Stimulated activated CD8-positive, alpha-beta memory T cell treated with anti-CD3 and anti-CD28 coated beads, Interleukin-15, amount 100 ng/mL, for 48 hours (primary cell): ENCODE measurements around the gene PIM3.
"Not testable (repeated sequence)": the region's sequence is repeated elsewhere in the genome, so short reads cannot be mapped to it uniquely, and the experiment has no call there.

Experiments
- DNase-seq, 2 donors: peaks; one replicate each; pipeline ENCODE4 v3.0.0-alpha.2; 2020; ENCODE audit warnings: low read depth in 2 of 2

The PIM3 gene

DNA sequence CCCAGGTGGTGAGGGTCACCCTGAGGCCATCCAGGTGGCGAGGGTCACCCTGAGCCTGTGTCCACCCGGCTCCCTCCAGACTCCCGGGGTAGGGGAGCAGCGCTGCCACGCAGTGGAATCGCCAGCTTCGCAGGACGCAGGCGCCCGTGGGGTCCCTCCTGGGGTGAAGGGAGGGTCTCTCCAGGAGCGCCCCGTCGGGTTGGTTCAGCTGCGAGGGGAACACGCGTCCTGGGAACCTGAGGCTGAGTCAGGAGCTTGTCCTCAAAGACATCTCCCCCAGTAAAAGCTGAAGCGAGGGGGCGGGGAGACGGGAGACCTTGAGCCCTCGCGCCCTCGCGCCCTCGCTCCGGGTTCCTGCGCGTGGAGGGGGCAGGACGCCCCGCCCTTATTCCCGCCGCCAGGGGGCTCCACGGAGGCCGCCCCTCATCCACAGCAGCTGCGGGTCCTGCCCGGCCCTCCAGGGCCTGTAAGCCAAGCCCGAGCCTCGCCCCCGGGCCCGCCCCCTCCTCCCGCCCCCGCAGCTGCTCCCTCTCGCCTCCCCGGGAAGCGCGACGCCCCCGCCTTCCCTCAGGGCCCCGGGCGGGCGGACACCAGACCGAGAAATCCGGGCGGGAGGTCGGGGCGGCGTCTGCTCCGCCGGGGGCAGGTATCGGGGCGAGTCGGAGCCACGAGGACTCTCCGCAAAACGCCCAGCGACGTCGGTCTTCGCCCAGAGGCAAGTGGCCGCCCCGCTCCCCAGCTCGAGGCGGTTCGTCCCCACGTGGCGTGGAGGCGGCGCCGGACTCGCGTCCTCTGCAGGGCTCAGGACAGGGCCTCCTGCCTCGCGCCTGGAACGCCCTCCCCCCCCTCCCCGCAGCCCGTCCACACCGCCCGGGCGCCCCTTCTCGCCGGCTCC lies 22.8 kb downstream of the PIM3 start:
- DNase-seq: no peak

DNA sequence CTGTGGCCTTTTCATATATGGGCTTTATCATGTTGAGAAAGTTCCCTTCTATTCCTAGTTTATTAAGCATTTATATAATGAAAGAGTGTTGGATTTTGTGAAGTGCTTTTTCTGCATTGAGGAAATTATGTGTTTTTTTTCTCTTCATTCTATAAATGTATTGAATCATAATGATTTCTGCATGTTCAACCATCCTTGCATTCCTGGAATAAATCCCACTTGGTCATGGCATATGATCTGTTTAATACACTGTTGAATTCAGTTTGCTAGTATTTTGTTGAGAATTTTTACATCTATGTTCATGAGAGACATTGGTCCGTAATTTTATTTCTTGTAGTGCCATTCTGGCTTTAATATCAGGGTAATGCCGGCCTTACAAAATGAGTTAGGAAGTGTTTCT lies 25.8 kb downstream of the PIM3 start:
- no peak for DNase-seq

- not testable (repeated sequence) for DNase-seq
These were observed 29.3 kb downstream of the PIM3 start for GRCh38 chr22:49989826-49990225.

DNA sequence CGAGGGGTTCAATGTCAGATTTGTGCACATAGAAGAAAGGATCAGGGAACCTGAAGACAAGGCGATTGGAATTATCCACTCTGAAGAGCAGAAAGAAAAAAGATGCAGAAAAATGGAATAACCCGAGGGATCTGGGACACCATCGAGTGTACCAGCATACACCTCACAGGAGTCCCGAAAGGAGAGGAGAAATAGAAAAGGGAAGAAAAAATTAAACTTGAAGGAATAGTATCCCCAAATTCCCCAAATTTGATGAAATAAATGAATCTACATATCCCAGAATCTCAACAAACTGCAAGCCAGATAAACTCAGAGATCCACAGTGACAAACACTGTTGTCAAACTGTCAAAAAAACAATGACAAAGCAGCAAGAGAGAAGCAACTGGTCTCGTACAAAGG lies 30.6 kb downstream of the PIM3 start:
- no peak for DNase-seq

DNA sequence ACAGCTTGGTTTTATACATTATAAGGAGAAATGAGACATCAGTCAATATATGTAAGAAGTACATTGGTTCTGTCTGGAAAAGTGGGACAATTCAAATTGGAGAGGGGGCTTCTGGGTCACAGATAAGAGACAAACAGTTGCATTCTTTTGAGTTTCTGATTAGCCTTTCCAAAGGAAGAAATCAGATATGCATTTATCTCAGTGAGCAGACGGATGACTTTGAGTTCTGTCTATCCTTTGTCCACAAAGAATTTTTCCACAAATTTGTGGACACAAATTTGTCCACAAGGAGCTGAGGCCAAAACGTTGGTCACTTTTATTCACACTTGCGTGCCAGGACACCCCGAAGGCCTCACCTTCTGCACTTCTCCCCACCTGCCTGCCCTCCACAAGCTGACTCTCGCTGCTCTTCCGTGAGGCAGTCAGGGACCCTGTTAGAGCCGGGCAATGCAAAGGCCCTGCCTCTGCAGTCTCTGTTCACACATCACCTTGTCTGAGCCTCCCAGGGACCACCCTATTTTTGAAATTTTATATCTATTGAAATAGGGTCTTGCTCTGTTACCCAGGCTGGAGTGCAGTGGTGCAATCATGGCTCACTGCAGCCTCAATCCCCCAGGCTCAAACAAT lies 31.4 kb downstream of the PIM3 start:
- no peak for DNase-seq

DNA sequence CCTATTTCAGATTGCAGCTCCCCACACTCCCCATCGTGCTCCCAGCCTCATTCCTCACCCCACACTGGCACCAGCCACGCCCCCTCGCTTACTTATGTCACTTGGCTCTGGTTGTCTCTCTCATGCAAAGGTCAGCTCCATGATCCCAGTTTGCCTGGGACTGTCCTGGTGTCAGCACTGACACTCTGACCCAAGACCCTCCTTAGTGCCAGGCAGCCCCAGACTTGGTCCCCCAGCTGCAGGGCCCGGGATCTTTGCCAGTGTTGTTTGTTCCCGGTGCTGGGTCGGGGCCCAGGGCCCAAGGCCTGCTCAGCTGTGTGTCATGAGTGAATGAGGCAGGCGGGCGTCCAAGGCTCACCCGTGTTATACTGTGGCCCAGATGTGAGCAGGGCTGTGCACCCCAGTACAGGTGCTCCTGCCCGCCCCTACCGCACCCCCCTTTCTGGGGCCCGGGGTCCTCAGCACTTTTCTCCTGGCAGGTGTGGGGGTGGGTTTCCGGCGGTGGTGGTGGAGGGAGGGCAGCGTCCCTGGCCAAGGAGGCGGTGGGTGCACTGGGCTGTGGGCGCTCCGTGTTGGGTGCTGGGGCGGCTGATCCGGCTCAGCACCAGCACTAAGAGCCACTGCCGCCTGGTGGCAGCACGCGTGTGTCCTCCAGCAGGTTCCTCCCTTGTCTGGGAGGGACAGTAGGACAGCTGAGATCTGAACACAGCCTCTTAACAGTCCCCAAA lies 32.5 kb downstream of the PIM3 start:
- DNase-seq: no peak

GRCh38 chr22:49993649-49994360 lies 33.2 kb downstream of the PIM3 start:
- DNase-seq: no peak

DNA sequence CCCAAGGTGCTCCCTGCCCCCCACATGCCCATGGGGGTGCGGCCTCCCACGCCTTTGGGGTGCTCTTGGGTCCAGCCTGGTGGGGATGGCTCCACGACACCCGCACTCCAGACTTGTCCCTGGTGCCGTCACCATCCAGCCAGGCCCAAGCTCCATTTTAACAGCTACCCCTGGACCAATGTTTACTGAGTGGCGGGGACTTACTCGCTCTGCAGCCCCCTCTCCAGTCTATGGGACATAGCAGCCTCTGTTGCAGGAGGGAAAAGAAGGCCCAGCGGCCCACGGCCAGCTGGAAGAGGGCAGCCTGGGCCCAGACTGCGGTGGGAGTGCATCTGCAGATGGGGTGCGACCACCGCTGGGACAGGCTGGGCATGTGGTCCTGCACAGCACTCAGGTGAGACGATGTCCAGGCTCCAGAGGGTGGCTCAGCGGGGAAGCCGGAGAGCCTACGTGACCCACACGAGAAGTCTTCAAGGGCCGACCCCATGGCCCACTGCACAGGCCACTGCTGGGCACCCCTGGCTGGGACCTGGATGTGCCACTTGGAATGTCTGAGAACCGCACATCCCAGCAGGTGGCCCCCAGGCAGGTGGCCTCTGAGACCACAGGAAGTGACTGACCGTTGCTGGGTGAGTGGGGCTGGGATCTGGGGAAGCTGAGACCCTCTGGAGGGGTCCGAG lies 33.9 kb downstream of the PIM3 start:
- no peak for DNase-seq

DNA sequence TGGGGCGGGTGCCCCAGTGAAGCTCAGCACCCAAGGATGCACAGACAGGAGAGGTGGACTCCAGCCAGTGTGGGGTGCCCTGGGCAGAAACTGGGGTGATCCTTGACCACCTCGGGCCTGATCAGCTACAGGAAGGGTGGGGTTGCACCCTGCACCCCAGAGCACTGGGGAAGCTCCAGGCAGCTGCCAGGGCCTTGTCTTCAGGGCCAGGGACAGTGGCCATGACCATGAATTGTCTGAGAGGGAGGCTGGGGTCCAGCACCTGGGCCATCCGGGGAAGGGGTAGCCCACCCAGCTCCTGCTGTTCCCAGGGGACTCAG lies 34.4 kb downstream of the PIM3 start:
- DNase-seq: no peak

GRCh38 chr22:49995361-49996118 lies 35.0 kb downstream of the PIM3 start:
- no peak for DNase-seq

GRCh38 chr22:49996119-49996517 lies 35.5 kb downstream of the PIM3 start:
- DNase-seq: no peak

DNA sequence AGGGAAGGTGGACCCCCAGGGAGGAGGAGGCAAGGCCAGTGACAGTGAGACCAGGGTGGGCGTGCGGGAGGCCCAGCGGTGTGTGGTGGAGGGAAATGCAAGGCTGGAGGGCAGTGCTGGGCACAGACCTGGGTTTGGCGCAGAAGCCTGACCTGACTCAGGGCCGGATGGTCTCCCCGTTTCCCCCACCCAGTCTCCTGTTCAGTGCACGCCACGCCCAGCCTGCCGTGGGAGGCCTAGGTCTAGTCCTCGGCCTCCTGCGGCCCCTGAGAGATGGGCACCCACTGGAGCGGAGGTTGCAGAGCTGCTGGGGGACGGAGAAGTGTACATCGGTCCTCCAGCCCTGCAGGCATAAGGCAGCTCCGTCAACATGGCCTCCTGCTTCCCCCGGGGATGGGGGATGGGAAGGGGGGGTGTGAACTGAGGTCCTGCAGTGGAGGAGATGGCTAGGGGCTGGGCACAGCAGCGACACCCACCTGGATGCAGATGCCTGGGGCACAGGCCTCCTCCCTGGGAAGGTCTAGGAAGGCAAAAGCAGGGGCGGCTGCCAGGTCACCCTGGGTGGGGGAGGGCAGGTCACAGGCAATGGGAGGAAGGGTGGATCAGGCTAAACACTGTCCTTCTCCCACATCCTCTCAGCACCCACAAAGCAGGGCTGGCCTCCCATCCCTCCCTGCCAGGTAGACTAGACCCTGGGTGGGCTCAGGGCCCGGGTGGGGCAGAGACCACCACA lies 36.1 kb downstream of the PIM3 start:
- no peak for DNase-seq

GRCh38 chr22:49997251-49997599 lies 36.7 kb downstream of the PIM3 start:
- DNase-seq: no peak

- no peak for DNase-seq
These were observed 37.6 kb downstream of the PIM3 start for GRCh38 chr22:49997932-49998717.

GRCh38 chr22:49998718-49999062 lies 38.1 kb downstream of the PIM3 start:
- DNase-seq: no peak

- no peak for DNase-seq
These were observed 38.7 kb downstream of the PIM3 start for GRCh38 chr22:49999063-49999945.

GRCh38 chr22:49999946-50000586 lies 39.5 kb downstream of the PIM3 start:
- no peak for DNase-seq
